ENCODE measurements around the gene FUT2.

The FUT2 gene

GRCh38 chr19:48724796-48725753, 29.3 kb downstream of the FUT2 start:
- no peak for TF ChIP-seq USF1 (IDR thresholded peaks at IDR 0.05)
- TF ChIP-seq NFIC (IDR thresholded peaks at IDR 0.05): peak; percentile 57; the same call in 1 of the 2 replicates
- no peak for TF ChIP-seq ZBTB7A (IDR thresholded peaks at IDR 0.05; ENCODE audit: low read depth)
- TF ChIP-seq TEAD4 (IDR thresholded peaks at IDR 0.05): no peak
- TF ChIP-seq CREB1 (IDR thresholded peaks at IDR 0.05; ENCODE audit: low read depth): peak; percentile 72; the same call in 1 of the 2 replicates

GRCh38 chr19:48726556-48726955, 30.8 kb downstream of the FUT2 start:
- no peak for TF ChIP-seq NFIC (IDR thresholded peaks at IDR 0.05)
- no peak for TF ChIP-seq CEBPB (IDR thresholded peaks at IDR 0.05)
- no peak for TF ChIP-seq EP300 (IDR thresholded peaks at IDR 0.05; ENCODE audit: borderline replicate concordance)
- no peak for TF ChIP-seq REST (IDR thresholded peaks at IDR 0.05; ENCODE audit: low read depth)
- TF ChIP-seq CREB1 (IDR thresholded peaks at IDR 0.05; ENCODE audit: low read depth): no peak
- TF ChIP-seq TAF1 (IDR thresholded peaks at IDR 0.05; ENCODE audit: low read depth): no peak
- no peak for TF ChIP-seq FOXM1 (IDR thresholded peaks at IDR 0.05; ENCODE audit: borderline replicate concordance, low read depth)
- no peak for TF ChIP-seq ZBTB7A (IDR thresholded peaks at IDR 0.05; ENCODE audit: low read depth)
- no peak for TF ChIP-seq MAX (IDR thresholded peaks at IDR 0.05)
- no peak for TF ChIP-seq USF1 (IDR thresholded peaks at IDR 0.05)
- TF ChIP-seq EGR1 (IDR thresholded peaks at IDR 0.05): no peak
- TF ChIP-seq YY1 (IDR thresholded peaks at IDR 0.05; ENCODE audit: low read depth): no peak
- TF ChIP-seq TEAD4 (IDR thresholded peaks at IDR 0.05): no peak
- TF ChIP-seq TCF12 (IDR thresholded peaks at IDR 0.05; ENCODE audit: low read depth): no peak
- TF ChIP-seq RAD21 (IDR thresholded peaks at IDR 0.05; ENCODE audit: low read depth): no peak

GRCh38 chr19:48728911-48729664, 33.3 kb downstream of the FUT2 start:
- TF ChIP-seq FOXM1 (IDR thresholded peaks at IDR 0.05; ENCODE audit: borderline replicate concordance, low read depth) (no peak), RAD21 (IDR thresholded peaks at IDR 0.05; ENCODE audit: low read depth) (no peak), NFIC (IDR thresholded peaks at IDR 0.05) (no peak), USF1 (IDR thresholded peaks at IDR 0.05) (no peak), CEBPB (IDR thresholded peaks at IDR 0.05) (no peak), EP300 (IDR thresholded peaks at IDR 0.05; ENCODE audit: borderline replicate concordance) (no peak), YY1 (IDR thresholded peaks at IDR 0.05; ENCODE audit: low read depth) (no peak), TEAD4 (IDR thresholded peaks at IDR 0.05) (no peak), TAF1 (IDR thresholded peaks at IDR 0.05; ENCODE audit: low read depth) (no peak), MAX (IDR thresholded peaks at IDR 0.05) (no peak), REST (IDR thresholded peaks at IDR 0.05; ENCODE audit: low read depth) (no peak)

- TF ChIP-seq USF1 (IDR thresholded peaks at IDR 0.05) (no peak), TEAD4 (IDR thresholded peaks at IDR 0.05) (no peak), MAX (IDR thresholded peaks at IDR 0.05) (no peak), YY1 (IDR thresholded peaks at IDR 0.05; ENCODE audit: low read depth) (no peak), EGR1 (IDR thresholded peaks at IDR 0.05) (no peak), EP300 (IDR thresholded peaks at IDR 0.05; ENCODE audit: borderline replicate concordance) (no peak), FOXM1 (IDR thresholded peaks at IDR 0.05; ENCODE audit: borderline replicate concordance, low read depth) (no peak), CEBPB (IDR thresholded peaks at IDR 0.05) (no peak), TCF12 (IDR thresholded peaks at IDR 0.05; ENCODE audit: low read depth) (no peak), NFIC (IDR thresholded peaks at IDR 0.05) (no peak), ZBTB7A (IDR thresholded peaks at IDR 0.05; ENCODE audit: low read depth) (no peak), CREB1 (IDR thresholded peaks at IDR 0.05; ENCODE audit: low read depth) (no peak), RAD21 (IDR thresholded peaks at IDR 0.05; ENCODE audit: low read depth) (no peak), REST (IDR thresholded peaks at IDR 0.05; ENCODE audit: low read depth) (no peak), TAF1 (IDR thresholded peaks at IDR 0.05; ENCODE audit: low read depth) (no peak)
Observed at GRCh38 chr19:48731452-48731851, 35.7 kb downstream of the FUT2 start.
